Activated naive CD4-positive, alpha-beta T cell treated with anti-CD3 and anti-CD28 coated beads for 36 hours (primary cell): ENCODE measurements around the gene STXBP4. TPM values are rescaled to one million over a fixed set of nuclear protein-coding genes. Genes with fewer than 3 reads are reported as not detected.

Source experiments
- CTCF ChIA-PET: fragments of 350-600 bp; sonication (Branson Sonifier 250); formaldehyde crosslinking; loops from one replicate; lab custom pipeline; 2021; ENCODE audit warnings: antibody characterized with exemption; lab: Charles Lee
- DNase-seq: peaks from one replicate; pipeline ENCODE4 v3.0.0-alpha.2; 2020
- H3K27ac Mint-ChIP-seq: one replicate; pipeline ENCODE4 v1.8.0; 2021; ENCODE audit warnings: mild to moderate bottlenecking, mixed read lengths
- H3K27me3 Mint-ChIP-seq: one replicate; pipeline ENCODE4 v1.8.0; 2021; ENCODE audit warnings: low read depth, mixed read lengths
- H3K36me3 Mint-ChIP-seq: one replicate; pipeline ENCODE4 v1.8.0; 2021; ENCODE audit warnings: low read depth, mixed read lengths
- H3K4me1 Mint-ChIP-seq: one replicate; pipeline ENCODE4 v1.8.0; 2021; ENCODE audit warnings: low read depth, mixed read lengths
- H3K4me3 Mint-ChIP-seq: one replicate; pipeline ENCODE4 v1.8.0; 2021; ENCODE audit warnings: mild to moderate bottlenecking, moderate library complexity, mixed read lengths
- H3K9me3 Mint-ChIP-seq: one replicate; pipeline ENCODE4 v1.8.0; 2021; ENCODE audit warnings: mixed read lengths
- intact Hi-C: fragments of 100-400 bp; cut with micrococcal nuclease; formaldehyde crosslinking; loops from one replicate; pipeline ENCODE4 v1.15.1; 2023
- total RNA-seq, 2 experiments: library from RNA; stranded (reverse); gene quantifications; one replicate each; pipeline ENCODE4 v1.2.3, GENCODE V29; 2021

The STXBP4 gene
- total RNA-seq, 2 experiments from 2014 or later: 4.5 to 5.3 TPM

DNA sequence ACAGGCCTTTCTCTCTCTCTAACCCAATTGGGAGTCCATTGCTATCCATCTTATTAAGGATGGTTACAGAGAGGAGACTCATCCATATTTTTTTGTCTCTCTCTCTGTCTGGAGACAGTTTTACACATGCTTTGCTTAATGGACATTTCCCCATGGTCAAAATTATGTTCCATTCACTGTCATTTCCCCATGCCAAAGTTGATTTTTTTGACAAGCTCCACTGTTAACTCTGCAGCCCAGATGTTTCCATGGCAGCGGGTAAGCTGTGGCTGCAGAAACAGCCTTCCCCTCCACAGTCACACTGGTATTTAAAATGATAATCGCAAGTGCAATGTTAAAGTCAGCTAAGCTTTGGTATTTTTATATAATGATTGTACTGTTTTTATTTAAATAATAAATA lies 232.3 kb downstream of the STXBP4 start:
- intact Hi-C loops: no loop called here
- DNase-seq: no peak
- CTCF ChIA-PET: no interaction called here
- no peaks in the 10 kb centered on the region for H3K36me3 Mint-ChIP-seq
- no peak overlapping the region for H3K4me3 Mint-ChIP-seq
- no peaks in the 10 kb centered on the region for H3K4me1 Mint-ChIP-seq
- peaks cover 2% of the 10 kb centered on the region for H3K9me3 Mint-ChIP-seq
- peaks cover 19% of the 10 kb centered on the region for H3K27me3 Mint-ChIP-seq
- no peak overlapping the region for H3K27ac Mint-ChIP-seq

DNA sequence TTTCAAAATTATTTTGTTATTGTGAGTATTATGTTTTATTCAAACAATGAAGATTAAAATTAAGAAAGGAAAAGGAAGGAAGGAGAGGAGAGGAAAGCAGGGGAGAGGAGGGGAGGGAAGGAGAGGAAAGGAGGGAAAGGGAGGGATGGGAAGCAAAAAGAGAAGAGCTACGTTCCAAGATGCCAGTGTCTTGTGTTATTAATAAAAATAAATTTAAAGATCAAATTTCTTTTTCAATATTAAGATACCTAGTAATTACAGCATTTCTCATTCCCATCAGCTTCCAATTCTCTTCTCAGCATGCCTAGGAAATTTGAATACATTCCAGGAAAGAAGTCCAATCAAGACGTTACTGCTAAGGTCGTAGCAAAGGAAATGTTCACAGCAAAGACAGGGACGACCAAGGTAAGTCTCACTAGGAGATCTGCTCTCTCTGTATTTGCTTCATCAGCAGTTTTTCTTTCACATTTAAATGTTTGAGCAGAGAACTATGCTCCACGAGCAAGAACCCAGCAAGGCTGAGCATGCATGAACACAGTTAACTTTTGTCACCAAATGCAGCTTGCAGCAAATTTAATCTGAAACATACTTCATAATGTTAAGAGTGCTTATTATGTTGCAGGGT lies 232.9 kb downstream of the STXBP4 start:
- Mint-ChIP-seq H3K9me3 (peaks cover 2% of the 10 kb centered on the region), H3K27me3 (peaks cover 15% of the 10 kb centered on the region), H3K4me3 (no peak overlapping the region), H3K27ac (no peak overlapping the region), H3K36me3 (no peaks in the 10 kb centered on the region), H3K4me1 (no peaks in the 10 kb centered on the region)
- DNase-seq: no peak
- intact Hi-C loops: no loop called here
- CTCF ChIA-PET: no interaction called here

DNA sequence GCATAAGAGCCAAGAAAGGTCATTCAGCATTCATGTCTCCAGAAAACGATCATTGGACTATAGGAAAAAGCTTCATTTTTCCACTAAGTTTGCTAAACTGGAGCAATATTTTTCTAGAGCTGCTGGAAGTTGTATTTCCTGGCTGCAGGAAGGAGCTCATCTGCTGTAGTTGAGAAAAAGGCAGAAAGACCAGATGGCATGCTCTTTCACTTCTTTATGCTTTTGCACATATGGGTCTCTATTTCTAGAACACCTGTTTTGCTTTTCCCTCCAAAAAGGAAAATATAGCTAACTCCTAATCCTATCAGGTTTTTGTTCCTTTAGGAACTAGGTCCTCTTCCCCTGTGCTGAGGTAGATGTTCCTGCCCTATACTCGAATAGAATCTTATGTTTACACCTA lies 234.3 kb downstream of the STXBP4 start:
- Mint-ChIP-seq H3K27me3 (peaks cover 10% of the 10 kb centered on the region), H3K27ac (no peak overlapping the region), H3K4me1 (no peaks in the 10 kb centered on the region), H3K36me3 (no peaks in the 10 kb centered on the region), H3K9me3 (peaks cover 2% of the 10 kb centered on the region), H3K4me3 (no peak overlapping the region)
- intact Hi-C loops: no loop called here
- DNase-seq: no peak
- CTCF ChIA-PET: interaction anchor here (1.0 kb wide), 1 partner anchor 93 kb away, joined by 3 read pairs; no protein-coding TSS in a partner anchor

DNA sequence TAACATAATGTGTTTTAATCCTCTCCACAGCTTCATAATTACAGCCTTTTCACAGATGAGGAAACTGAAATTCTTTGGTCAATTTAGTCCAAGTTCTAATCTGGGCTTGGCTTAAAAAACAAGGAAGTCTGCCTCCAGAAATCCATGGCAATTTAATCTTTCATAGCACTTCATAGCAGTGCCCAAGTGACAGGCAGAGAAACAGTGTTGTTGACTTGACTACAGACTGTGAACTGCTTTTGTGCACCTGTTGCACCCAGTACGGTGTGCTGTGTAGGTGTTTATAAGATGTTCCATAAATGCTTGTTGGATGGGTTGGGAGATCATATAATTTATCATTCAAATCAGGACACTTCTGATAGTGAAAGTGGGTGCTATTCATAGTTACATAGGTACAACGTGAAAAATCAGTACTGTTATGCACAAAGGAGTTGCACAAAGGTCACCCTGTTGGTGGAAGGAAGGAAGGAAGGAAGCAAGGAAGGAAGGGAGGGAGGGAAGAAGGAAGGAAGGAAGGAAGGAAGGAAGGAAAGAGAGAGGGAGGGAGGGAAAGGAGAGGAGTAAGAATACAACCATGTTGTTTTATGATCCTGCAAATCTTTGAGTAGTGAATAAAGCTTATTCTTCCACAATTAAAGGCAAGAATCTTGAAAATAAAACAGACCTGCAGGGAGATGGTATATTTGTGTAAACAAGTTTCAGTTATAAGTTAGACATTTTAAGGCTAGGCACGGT lies 239.7 kb downstream of the STXBP4 start:
- Mint-ChIP-seq H3K36me3 (no peaks in the 10 kb centered on the region), H3K4me3 (no peak overlapping the region), H3K9me3 (peaks cover 2% of the 10 kb centered on the region), H3K27me3 (peaks cover 4% of the 10 kb centered on the region), H3K27ac (no peak overlapping the region), H3K4me1 (no peaks in the 10 kb centered on the region)
- intact Hi-C loops: no loop called here
- CTCF ChIA-PET: no interaction called here
- DNase-seq: no peak

DNA sequence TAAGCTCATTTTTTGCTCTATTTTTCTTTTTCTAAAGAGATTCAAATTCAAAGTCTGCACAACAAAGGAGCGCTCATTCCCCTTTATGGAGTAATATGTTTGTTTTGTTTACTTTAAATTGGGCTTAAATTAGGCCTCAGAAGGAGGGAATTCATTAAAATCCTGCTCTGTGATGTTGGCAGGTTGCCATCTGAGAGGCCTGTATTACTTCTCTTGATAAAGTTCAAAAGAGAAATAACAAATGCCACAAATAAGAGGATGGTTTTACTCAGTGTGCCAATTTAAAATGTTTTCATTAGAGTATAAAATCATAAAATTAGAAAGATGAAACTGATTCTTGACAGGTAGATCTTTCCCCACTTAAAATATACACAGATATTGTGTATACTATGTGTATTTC lies 241.7 kb downstream of the STXBP4 start:
- intact Hi-C loops: no loop called here
- Mint-ChIP-seq H3K9me3 (no peaks in the 10 kb centered on the region), H3K27ac (no peak overlapping the region), H3K36me3 (no peaks in the 10 kb centered on the region), H3K4me3 (no peak overlapping the region), H3K27me3 (no peaks in the 10 kb centered on the region), H3K4me1 (no peaks in the 10 kb centered on the region)
- no peak for DNase-seq
- CTCF ChIA-PET: interaction anchor here (1.0 kb wide), 1 partner anchor 138 kb away, joined by 3 read pairs; no protein-coding TSS in a partner anchor

DNA sequence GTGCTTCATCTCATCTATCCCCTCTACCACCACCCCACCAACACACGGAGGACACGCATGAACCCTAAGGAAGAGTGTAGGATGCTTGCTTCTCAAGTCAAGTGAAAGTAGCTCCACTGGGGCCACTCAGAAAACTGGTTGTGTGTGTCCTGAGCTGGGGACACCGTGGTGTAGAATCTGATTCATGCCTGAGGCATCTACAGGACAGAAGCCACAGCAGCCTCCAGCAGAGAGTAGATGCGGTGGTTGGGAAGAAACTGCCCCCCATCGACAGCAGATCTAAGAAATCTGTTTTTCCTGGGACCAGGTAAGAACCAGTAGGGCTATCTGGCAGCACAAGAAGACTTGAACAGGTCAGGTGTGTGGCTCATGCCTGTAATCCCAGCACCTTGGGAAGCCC lies 244.3 kb downstream of the STXBP4 start:
- Mint-ChIP-seq H3K4me1 (no peaks in the 10 kb centered on the region), H3K27me3 (no peaks in the 10 kb centered on the region), H3K4me3 (no peak overlapping the region), H3K27ac (no peak overlapping the region), H3K36me3 (no peaks in the 10 kb centered on the region), H3K9me3 (no peaks in the 10 kb centered on the region)
- intact Hi-C loops: no loop called here
- DNase-seq: no peak
- CTCF ChIA-PET: no interaction called here

DNA sequence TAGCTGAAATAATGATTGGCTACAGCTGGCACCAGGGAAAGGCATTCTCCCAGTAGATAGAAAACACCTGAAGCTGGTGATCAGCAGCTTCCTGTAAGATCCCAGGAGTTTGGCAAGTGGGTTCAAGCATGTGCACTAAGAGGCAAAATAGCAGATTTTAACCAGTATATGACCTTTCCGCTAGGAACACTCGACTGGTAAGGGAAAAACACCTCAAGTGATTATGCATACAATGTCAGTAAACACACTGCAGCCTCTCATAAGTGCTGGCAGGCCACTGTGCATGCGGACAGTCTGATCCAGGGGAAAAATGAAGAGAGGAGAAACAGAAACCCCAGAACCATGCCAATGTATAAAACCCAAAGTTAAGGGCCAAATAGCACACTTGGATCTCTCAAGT lies 247.1 kb downstream of the STXBP4 start:
- no peak overlapping the region for H3K27ac Mint-ChIP-seq
- intact Hi-C loops: no loop called here

DNA sequence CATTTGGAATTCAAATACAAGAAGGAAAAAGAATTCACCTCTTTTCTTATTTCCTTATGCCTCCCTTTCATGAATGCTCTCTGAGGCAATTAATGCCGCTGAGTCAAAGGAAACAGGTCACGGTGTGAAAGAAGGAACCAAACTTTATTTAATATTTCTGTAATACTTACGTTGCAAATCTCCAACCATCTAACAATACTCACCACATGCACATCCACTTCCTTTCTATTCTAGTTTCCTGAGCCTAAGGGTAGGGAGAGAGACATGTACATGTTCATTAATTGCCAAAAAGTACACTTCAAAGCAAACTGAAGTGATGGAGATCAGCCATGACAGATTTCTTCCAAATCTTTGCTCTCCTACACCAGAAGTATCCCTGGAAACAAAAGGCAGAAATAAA lies 248.3 kb downstream of the STXBP4 start:
- DNase-seq: no peak
- Mint-ChIP-seq H3K4me1 (no peaks in the 10 kb centered on the region), H3K9me3 (no peaks in the 10 kb centered on the region), H3K36me3 (no peaks in the 10 kb centered on the region), H3K4me3 (no peak overlapping the region), H3K27ac (no peak overlapping the region), H3K27me3 (peaks cover 9% of the 10 kb centered on the region)
- intact Hi-C loops: no loop called here
- CTCF ChIA-PET: no interaction called here

More for the DNA sequence above, 247.1 kb downstream of the STXBP4 start:
- Mint-ChIP-seq H3K9me3 (no peaks in the 10 kb centered on the region), H3K4me3 (no peak overlapping the region), H3K27me3 (peaks cover 9% of the 10 kb centered on the region), H3K4me1 (no peaks in the 10 kb centered on the region), H3K36me3 (no peaks in the 10 kb centered on the region)
- no peak for DNase-seq
- CTCF ChIA-PET: no interaction called here

DNA sequence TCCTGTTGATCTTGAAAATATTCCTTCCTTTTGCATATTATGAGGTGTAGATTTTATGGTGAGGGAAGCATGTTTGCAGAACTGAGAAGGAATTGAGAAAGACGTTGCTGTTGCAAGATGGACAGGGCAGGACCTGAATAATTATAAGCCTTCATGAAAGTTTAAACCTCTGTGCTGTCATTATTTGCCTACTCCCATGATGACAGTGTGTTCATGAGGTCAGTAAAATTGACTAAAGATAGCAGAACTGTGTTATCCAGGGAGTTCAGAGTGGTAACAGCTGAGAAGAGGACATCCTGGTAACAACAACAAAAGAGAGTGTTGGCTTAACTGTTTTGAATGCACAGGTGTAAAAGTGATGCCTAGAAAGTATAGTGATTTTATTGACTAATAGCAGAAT lies 250.9 kb downstream of the STXBP4 start:
- no peak overlapping the region for H3K27ac Mint-ChIP-seq
- DNase-seq: no peak
- intact Hi-C loops: no loop called here
- H3K36me3 Mint-ChIP-seq: no peaks in the 10 kb centered on the region
- H3K4me3 Mint-ChIP-seq: no peak overlapping the region
- H3K27me3 Mint-ChIP-seq: peaks cover 15% of the 10 kb centered on the region
- no peaks in the 10 kb centered on the region for H3K4me1 Mint-ChIP-seq
- no peaks in the 10 kb centered on the region for H3K9me3 Mint-ChIP-seq
- CTCF ChIA-PET: interaction anchor here (0.6 kb wide), 1 partner anchor 223 kb away, joined by 3 read pairs; no protein-coding TSS in a partner anchor

DNA sequence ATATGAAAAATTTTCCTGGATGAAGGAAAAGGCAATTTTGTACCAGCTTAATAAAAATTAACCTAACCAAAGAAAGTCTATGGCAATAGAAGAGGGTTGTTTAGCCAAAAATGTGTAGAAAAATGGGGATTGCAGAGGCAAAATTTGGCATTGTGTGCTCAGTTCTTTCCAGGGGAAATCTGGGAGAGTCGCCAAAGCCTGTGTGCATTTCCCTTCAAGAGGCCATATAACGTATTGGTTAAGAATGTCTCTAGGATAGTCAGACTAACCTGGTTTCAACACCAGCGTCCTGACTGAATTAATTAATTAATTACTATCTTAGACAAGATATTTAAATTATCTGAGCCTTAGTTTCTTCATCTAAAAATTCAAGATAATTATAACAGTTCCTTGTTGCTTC lies 251.4 kb downstream of the STXBP4 start:
- intact Hi-C loops: no loop called here
- CTCF ChIA-PET: interaction anchor here (0.6 kb wide), 1 partner anchor 223 kb away, joined by 3 read pairs; no protein-coding TSS in a partner anchor
- Mint-ChIP-seq H3K4me1 (no peaks in the 10 kb centered on the region), H3K4me3 (no peak overlapping the region), H3K36me3 (no peaks in the 10 kb centered on the region), H3K27ac (no peak overlapping the region), H3K9me3 (no peaks in the 10 kb centered on the region), H3K27me3 (peaks cover 15% of the 10 kb centered on the region)
- no peak for DNase-seq

Other genes with a start within 250 kb of the STXBP4 start
- gene TOM1L1, start 67.9 kb upstream of the STXBP4 start, total RNA-seq: 1 to 10 TPM; 1.2 to 1.3 TPM
- 10 to 100 TPM; 48.6 to 50.0 TPM for gene COX11, start 111 bp upstream of the STXBP4 start, total RNA-seq